GM12878 (cell line): ENCODE measurements around the gene GTPBP4. TPM values are rescaled to one million over a fixed set of nuclear protein-coding genes. Genes with fewer than 3 reads are reported as not detected.

Experiments
- ATAC-seq: fragments of 200-7000 bp; cut with Tn5 transposase; 3 replicates; pipeline ENCODE4 v1.9.1; 2020; ENCODE audit warnings: mild to moderate bottlenecking, moderate library complexity
- BruUV-seq: library from RNA; stranded (reverse); fragments of 400-500 nt; replicated peaks from 2 replicates; lab custom pipeline; 2021; lab: Mats Ljungman, UMichigan
- CTCF ChIA-PET: fragments of 300-600 bp; sonication (Branson Sonifier 250); formaldehyde crosslinking; extraction: SDS; loops from one replicate; lab custom pipeline; 2021; ENCODE audit warnings: inconsistent platforms; lab: Yijun Ruan, JAX
- POLR2A ChIA-PET: fragments of 350-600 bp; formaldehyde crosslinking; extraction: SDS; loops from one replicate; lab custom pipeline; 2021; ENCODE audit warnings: inconsistent platforms; lab: Charles Lee
- RAD21 ChIA-PET: fragments of 300-600 bp; sonication (Branson Sonifier 250); formaldehyde crosslinking; loops from one replicate; lab custom pipeline; 2023; ENCODE audit warnings: antibody characterized with exemption; ENCODE audit not compliant: unreplicated experiment; lab: Charles Lee
- SMC1A ChIA-PET: fragments of 300-600 bp; sonication (Branson Sonifier 250); formaldehyde crosslinking; loops from one replicate; lab custom pipeline; 2023; ENCODE audit not compliant: unreplicated experiment, uncharacterized antibody; lab: Charles Lee
- DNase-seq: peaks from one replicate; pipeline ENCODE4 v3.0.0-alpha.2; 2011; ENCODE audit warnings: low read depth, low spot score
- FAIRE-seq: peaks from 3 replicates; lab custom pipeline; 2011; peaks lifted over from hg19 to GRCh38; lab: Jason Lieb, UNC
- H2AFZ ChIP-seq: 2 replicates; pipeline ENCODE4 v1.6.0; 2011; ENCODE audit warnings: low read depth, low read length, control low read depth; ENCODE audit not compliant: control insufficient read depth
- H3K27ac ChIP-seq: 2 replicates; pipeline ENCODE4 v1.5.1; 2011; ENCODE audit warnings: control low read depth; ENCODE audit not compliant: control insufficient read depth, insufficient read depth
- H3K27me3 ChIP-seq, 2 experiments: replicated peaks in 1 of 2; 2 replicates each; pipeline versions ENCODE4 v1.6.0 to v1.6.1; 2011; ENCODE audit warnings: low read length in 1 of 2; ENCODE audit not compliant: control insufficient read depth in 2 of 2, insufficient read depth in 2 of 2
- H3K36me3 ChIP-seq, 2 experiments: 2 replicates each; pipeline ENCODE4 v1.5.1; 2011; ENCODE audit warnings: low read length in 1 of 2; ENCODE audit not compliant: control insufficient read depth in 2 of 2, insufficient read depth in 2 of 2
- H3K4me1 ChIP-seq: 2 replicates; pipeline ENCODE4 v1.6.1; 2011; ENCODE audit warnings: mild to moderate bottlenecking, low read length, moderate library complexity, mixed read lengths; ENCODE audit not compliant: control insufficient read depth, insufficient read depth
- H3K4me2 ChIP-seq: 2 replicates; pipeline ENCODE4 v1.6.0; 2011; ENCODE audit warnings: control low read depth; ENCODE audit not compliant: control insufficient read depth, insufficient read depth
- H3K4me3 ChIP-seq: fragments of 200-600 bp; sonication (generic); 2 replicates; pipeline ENCODE4 v1.5.1; 2016
- H3K79me2 ChIP-seq: 2 replicates; pipeline ENCODE4 v1.6.0; 2011; ENCODE audit warnings: low read length; ENCODE audit not compliant: control insufficient read depth, insufficient read depth
- H3K9ac ChIP-seq: 2 replicates; pipeline ENCODE4 v1.8.0; 2011; ENCODE audit warnings: low read length, control low read depth, mixed read lengths; ENCODE audit not compliant: control insufficient read depth, insufficient read depth
- H3K9me3 ChIP-seq: replicated peaks from 3 replicates; pipeline ENCODE4 v1.5.1; 2011; ENCODE audit warnings: mild to moderate bottlenecking, low read length; ENCODE audit not compliant: control insufficient read depth, insufficient read depth
- H4K20me1 ChIP-seq: 2 replicates; pipeline ENCODE4 v1.6.0; 2011; ENCODE audit not compliant: control insufficient read depth, insufficient read depth
- CREB1 ChIP-seq: IDR thresholded peaks from 2 replicates; pipeline ENCODE4 v1.6.1; 2012; ENCODE audit warnings: low read depth, mild to moderate bottlenecking, inconsistent platforms
- DPF2 ChIP-seq: fragments of 450-650 bp; IDR thresholded peaks from 2 replicates; pipeline ENCODE4 v1.6.1; 2017; ENCODE audit warnings: mild to moderate bottlenecking
- EGR1 ChIP-seq, 2 experiments: IDR thresholded peaks; 1 replicate in 1 of 2; 2 replicates in 1 of 2; pipeline ENCODE4 v1.6.1; 2011 to 2012; ENCODE audit warnings: low read depth in 2 of 2, low read length in 2 of 2, borderline replicate concordance in 1 of 2, mild to moderate bottlenecking in 1 of 2, moderate library complexity in 1 of 2
- NFYA ChIP-seq: IDR thresholded peaks from 2 replicates; pipeline ENCODE4 v1.6.1; 2011; ENCODE audit warnings: low read depth, mild to moderate bottlenecking, low read length, improper control_type of control experiment, borderline replicate concordance
- NR2C1 ChIP-seq: fragments of 450-650 bp; IDR thresholded peaks from 2 replicates; pipeline ENCODE4 v1.6.1; 2017; ENCODE audit warnings: antibody characterized with exemption, mild to moderate bottlenecking, moderate library complexity
- NR2F1 ChIP-seq: fragments of 450-650 bp; conservative IDR thresholded peaks from 2 replicates; pipeline ENCODE4 v1.6.1; 2017; ENCODE audit warnings: mild to moderate bottlenecking
- RAD51 ChIP-seq: fragments of 450-650 bp; IDR thresholded peaks from 2 replicates; pipeline ENCODE4 v1.6.1; 2016; ENCODE audit warnings: moderate library complexity, mild to moderate bottlenecking, inconsistent platforms
- RB1 ChIP-seq: fragments of 450-650 bp; formaldehyde crosslinking; IDR thresholded peaks from 2 replicates; pipeline ENCODE4 v1.6.1; 2017; ENCODE audit warnings: mild to moderate bottlenecking, borderline replicate concordance
- RUNX3 ChIP-seq: IDR thresholded peaks from 2 replicates; pipeline ENCODE4 v1.6.1; 2012; ENCODE audit warnings: low read length, inconsistent platforms
- SIX5 ChIP-seq: IDR thresholded peaks from 2 replicates; pipeline ENCODE4 v1.6.1; 2011; ENCODE audit warnings: mild to moderate bottlenecking, low read depth, low read length, moderate library complexity; ENCODE audit not compliant: severe bottlenecking
- SREBF2 ChIP-seq: IDR thresholded peaks from 2 replicates; pipeline ENCODE4 v1.6.1; 2012; ENCODE audit warnings: mild to moderate bottlenecking, low read length
- TBL1XR1 ChIP-seq: IDR thresholded peaks from 2 replicates; pipeline ENCODE4 v1.6.1; 2012; ENCODE audit warnings: low read depth, low read length, improper control_type of control experiment
- WGBS: methylation state at CpG from one replicate; pipeline ENCODE4 v1.1.6; 2016; ENCODE audit warnings: low lambda C conversion rate; ENCODE audit not compliant: insufficient replicate concordance, insufficient coverage; ENCODE audit errors: missing lambda C conversion rate; 5-methylcytosine and 5-hydroxymethylcytosine counted together
- in situ Hi-C: fragments of 300-500 bp; cut with MboI; formaldehyde crosslinking; loops from 9 replicates; pipeline ENCODE4 v1.14.3; 2018; ENCODE audit warnings: mixed read lengths
- intact Hi-C: fragments of 100-400 bp; cut with micrococcal nuclease; formaldehyde crosslinking; loops from one replicate; pipeline ENCODE4 v1.14.2; 2022; ENCODE audit not compliant: unreplicated experiment
- polyA plus RNA-seq, 11 experiments: library from polyadenylated mRNA; depleted of rRNA in 4 of 11; unstranded in 6 of 11; stranded (reverse) in 5 of 11; fragments of >200 nt; fragmentation: Nextera tagmentation in 4 of 11; fragmentation: Illumina TruSeq in 1 of 11; extraction: Ambion mirVana in 4 of 11; extraction: Trizol in 1 of 11; gene quantifications; 1 replicate in 1 of 11; 2 replicates in 10 of 11; pipeline versions ENCODE4 v1.2.1 to v1.2.3, GENCODE V29; 2011 to 2016; ENCODE audit warnings: inconsistent platforms in 2 of 11, missing spikeins in 2 of 11, low read depth in 1 of 11
- total RNA-seq, 4 experiments: library from RNA; depleted of rRNA in 3 of 4; stranded (reverse); fragments of >200 nt in 3 of 4; fragmentation: Illumina TruSeq in 1 of 4; extraction: Trizol in 1 of 4; gene quantifications; 2 replicates each; pipeline versions ENCODE4 v1.2.1 to v1.2.3, GENCODE V29; 2013 to 2021
- TF ChIP-seq, protein P1 (sequence below): IDR thresholded peaks from 2 replicates; pipeline ENCODE4 v1.6.1; 2011; ENCODE audit warnings: mild to moderate bottlenecking, low read depth, low read length, moderate library complexity; ENCODE audit not compliant: insufficient replicate concordance
- TF ChIP-seq, protein P2 (sequence below), 3 experiments: IDR thresholded peaks in 2 of 3; conservative IDR thresholded peaks in 1 of 3; 2 replicates each; pipeline ENCODE4 v1.5.1; 2011; ENCODE audit warnings: low read depth in 3 of 3, low read length in 3 of 3, mild to moderate bottlenecking in 3 of 3, control low read depth in 2 of 3, moderate library complexity in 2 of 3, inconsistent platforms in 1 of 3, mixed read lengths in 1 of 3; ENCODE audit not compliant: control insufficient read depth in 2 of 3, insufficient read depth in 1 of 3; ENCODE audit errors: extremely low read depth in 1 of 3
- TF ChIP-seq, protein P3 (sequence below): IDR thresholded peaks from 2 replicates; pipeline ENCODE4 v1.6.1; 2011; ENCODE audit warnings: low read depth, mild to moderate bottlenecking, low read length, moderate library complexity, borderline replicate concordance; ENCODE audit errors: extremely low read depth
- TF ChIP-seq, protein P4 (sequence below): IDR thresholded peaks from 2 replicates; pipeline ENCODE4 v1.6.1; 2012; ENCODE audit warnings: low read depth, low read length, improper control_type of control experiment
- TF ChIP-seq, protein P5 (sequence below): fragments of 450-650 bp; IDR thresholded peaks from 2 replicates; pipeline ENCODE4 v1.6.1; 2016; ENCODE audit warnings: mild to moderate bottlenecking

GTPBP4 gene
- total and polyA plus RNA-seq, 10 of the 15 experiments (the other 5 are each of a cell fraction or from before 2014, with no cell fraction given): 58.5 to 118 (median 71.4) TPM

DNA sequence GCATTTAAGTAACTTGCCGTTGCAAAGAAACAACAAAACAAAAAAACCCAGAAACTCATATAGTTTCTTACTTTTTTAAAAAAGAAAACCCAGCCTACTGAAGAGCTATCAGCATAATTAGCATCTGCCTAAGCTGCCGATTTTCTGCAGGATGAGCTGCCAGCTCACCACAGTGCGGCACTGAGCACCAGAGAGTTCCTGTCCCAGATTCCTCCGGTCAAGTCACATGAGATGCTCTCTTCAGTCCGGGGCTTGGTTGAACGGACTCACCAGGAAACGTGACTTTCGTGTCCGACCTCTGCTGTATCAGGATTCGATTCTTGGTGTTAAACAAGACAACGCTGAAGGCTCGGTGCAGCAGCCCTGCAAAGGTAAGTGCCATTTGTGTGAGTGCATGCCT, 34.2 kb downstream of the GTPBP4 start:
- ATAC-seq: no peak
- Histone ChIP-seq H3K27me3 (no peaks in the 10 kb centered on the region), H3K4me1 (no peaks in the 10 kb centered on the region), H3K9me3 (no peaks in the 10 kb centered on the region), H2AFZ (no peak overlapping the region), H3K4me2 (no peak overlapping the region), H3K36me3 (peaks cover 5% of the 10 kb centered on the region in 2 experiments; a peak in 3 of 4 replicates), H3K79me2 (no peaks in the 10 kb centered on the region), H3K27ac (no peak overlapping the region), H4K20me1 (no peaks in the 10 kb centered on the region), H3K9ac (no peak overlapping the region), H3K4me3 (no peak overlapping the region)
- ChIA-PET CTCF (interaction anchor here (1.4 kb wide), 1 partner anchor 11 kb away, joined by 4 read pairs; no protein-coding TSS in a partner anchor), SMC1A (no interaction called here), POLR2A (no interaction called here), RAD21 (no interaction called here)
- in situ Hi-C loops (no loop called here), intact Hi-C loops (no loop called here)
- TF ChIP-seq RAD51: no peak
- TF ChIP-seq SIX5: no peak
- TF ChIP-seq, protein P1, sequence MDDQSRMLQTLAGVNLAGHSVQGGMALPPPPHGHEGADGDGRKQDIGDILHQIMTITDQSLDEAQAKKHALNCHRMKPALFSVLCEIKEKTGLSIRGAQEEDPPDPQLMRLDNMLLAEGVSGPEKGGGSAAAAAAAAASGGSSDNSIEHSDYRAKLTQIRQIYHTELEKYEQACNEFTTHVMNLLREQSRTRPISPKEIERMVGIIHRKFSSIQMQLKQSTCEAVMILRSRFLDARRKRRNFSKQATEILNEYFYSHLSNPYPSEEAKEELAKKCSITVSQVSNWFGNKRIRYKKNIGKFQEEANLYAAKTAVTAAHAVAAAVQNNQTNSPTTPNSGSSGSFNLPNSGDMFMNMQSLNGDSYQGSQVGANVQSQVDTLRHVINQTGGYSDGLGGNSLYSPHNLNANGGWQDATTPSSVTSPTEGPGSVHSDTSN: no peak
- TF ChIP-seq NR2C1: no peak
- no peak for TF ChIP-seq EGR1 (IDR thresholded peaks at IDR 0.05; ENCODE audit: borderline replicate concordance in 1 of 2, low read depth in 2 of 2, low read length in 2 of 2)
- TF ChIP-seq NFYA: no peak
- no peak for TF ChIP-seq CREB1
- TF ChIP-seq, protein P2, sequence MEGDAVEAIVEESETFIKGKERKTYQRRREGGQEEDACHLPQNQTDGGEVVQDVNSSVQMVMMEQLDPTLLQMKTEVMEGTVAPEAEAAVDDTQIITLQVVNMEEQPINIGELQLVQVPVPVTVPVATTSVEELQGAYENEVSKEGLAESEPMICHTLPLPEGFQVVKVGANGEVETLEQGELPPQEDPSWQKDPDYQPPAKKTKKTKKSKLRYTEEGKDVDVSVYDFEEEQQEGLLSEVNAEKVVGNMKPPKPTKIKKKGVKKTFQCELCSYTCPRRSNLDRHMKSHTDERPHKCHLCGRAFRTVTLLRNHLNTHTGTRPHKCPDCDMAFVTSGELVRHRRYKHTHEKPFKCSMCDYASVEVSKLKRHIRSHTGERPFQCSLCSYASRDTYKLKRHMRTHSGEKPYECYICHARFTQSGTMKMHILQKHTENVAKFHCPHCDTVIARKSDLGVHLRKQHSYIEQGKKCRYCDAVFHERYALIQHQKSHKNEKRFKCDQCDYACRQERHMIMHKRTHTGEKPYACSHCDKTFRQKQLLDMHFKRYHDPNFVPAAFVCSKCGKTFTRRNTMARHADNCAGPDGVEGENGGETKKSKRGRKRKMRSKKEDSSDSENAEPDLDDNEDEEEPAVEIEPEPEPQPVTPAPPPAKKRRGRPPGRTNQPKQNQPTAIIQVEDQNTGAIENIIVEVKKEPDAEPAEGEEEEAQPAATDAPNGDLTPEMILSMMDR (IDR thresholded peaks at IDR 0.05 in 2 of 3, conservative IDR thresholded peaks at IDR 0.05 in 1 of 3; ENCODE audit: control insufficient read depth in 2 of 3, extremely low read depth in 1 of 3, insufficient read depth in 1 of 3, low read depth in 3 of 3, low read length in 3 of 3): no peak
- no peak for TF ChIP-seq TBL1XR1
- TF ChIP-seq, protein P3, sequence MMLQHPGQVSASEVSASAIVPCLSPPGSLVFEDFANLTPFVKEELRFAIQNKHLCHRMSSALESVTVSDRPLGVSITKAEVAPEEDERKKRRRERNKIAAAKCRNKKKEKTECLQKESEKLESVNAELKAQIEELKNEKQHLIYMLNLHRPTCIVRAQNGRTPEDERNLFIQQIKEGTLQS: no peak
- TF ChIP-seq NR2F1: no peak
- TF ChIP-seq SREBF2: no peak
- TF ChIP-seq, protein P4, sequence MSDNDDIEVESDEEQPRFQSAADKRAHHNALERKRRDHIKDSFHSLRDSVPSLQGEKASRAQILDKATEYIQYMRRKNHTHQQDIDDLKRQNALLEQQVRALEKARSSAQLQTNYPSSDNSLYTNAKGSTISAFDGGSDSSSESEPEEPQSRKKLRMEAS: no peak
- TF ChIP-seq RUNX3: no peak
- no peak for TF ChIP-seq DPF2
- TF ChIP-seq, protein P5, sequence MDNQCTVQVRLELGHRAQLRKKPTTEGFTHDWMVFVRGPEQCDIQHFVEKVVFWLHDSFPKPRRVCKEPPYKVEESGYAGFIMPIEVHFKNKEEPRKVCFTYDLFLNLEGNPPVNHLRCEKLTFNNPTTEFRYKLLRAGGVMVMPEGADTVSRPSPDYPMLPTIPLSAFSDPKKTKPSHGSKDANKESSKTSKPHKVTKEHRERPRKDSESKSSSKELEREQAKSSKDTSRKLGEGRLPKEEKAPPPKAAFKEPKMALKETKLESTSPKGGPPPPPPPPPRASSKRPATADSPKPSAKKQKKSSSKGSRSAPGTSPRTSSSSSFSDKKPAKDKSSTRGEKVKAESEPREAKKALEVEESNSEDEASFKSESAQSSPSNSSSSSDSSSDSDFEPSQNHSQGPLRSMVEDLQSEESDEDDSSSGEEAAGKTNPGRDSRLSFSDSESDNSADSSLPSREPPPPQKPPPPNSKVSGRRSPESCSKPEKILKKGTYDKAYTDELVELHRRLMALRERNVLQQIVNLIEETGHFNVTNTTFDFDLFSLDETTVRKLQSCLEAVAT: no peak
- no peak for TF ChIP-seq RB1
- 86% methylated on average over 12 of the region's 12 CpGs for WGBS
- FAIRE-seq: no peak
- no peak for DNase-seq
- BruUV-seq: no TSS peak
